ENCODE data around the gene KBTBD4.

KBTBD4 gene

GRCh38 chr11:47578524-47579494 is at the start of gene KBTBD4, which contains the start of gene NDUFS3:
KBTBD4 (minus strand) TSS chr11:47578970; CDS start chr11:47578951, 19 bp downstream.
NDUFS3 (plus strand) TSS chr11:47579074; CDS start chr11:47579092, 18 bp downstream.
- peak; percentile 79 to 80 (median 80) for DNase-seq (ENCODE audit: low read depth in 3 of 3)

- DNase-seq (ENCODE audit: low read depth in 3 of 3) = no peak
Observed at GRCh38 chr11:47628026-47628425, 49.3 kb upstream of the KBTBD4 start.

- no peak for DNase-seq (ENCODE audit: low read depth in 3 of 3)
Observed at GRCh38 chr11:47626234-47626633, 47.5 kb upstream of the KBTBD4 start.

GRCh38 chr11:47620836-47621378 is 42.1 kb upstream of the KBTBD4 start:
- DNase-seq (ENCODE audit: low read depth in 3 of 3) = no peak

GRCh38 chr11:47617417-47617809 is 38.6 kb upstream of the KBTBD4 start:
- DNase-seq (ENCODE audit: low read depth in 3 of 3) = no peak

GRCh38 chr11:47616726-47617416 is 38.1 kb upstream of the KBTBD4 start:
- no peak for DNase-seq (ENCODE audit: low read depth in 3 of 3)

GRCh38 chr11:47615249-47615648 is 36.5 kb upstream of the KBTBD4 start:
- DNase-seq (ENCODE audit: low read depth in 3 of 3) = no peak

GRCh38 chr11:47611348-47611794 is 32.6 kb upstream of the KBTBD4 start:
- DNase-seq (ENCODE audit: low read depth in 3 of 3) = no peak

- DNase-seq (ENCODE audit: low read depth in 3 of 3) = no peak
Observed at GRCh38 chr11:47609675-47610074, 30.9 kb upstream of the KBTBD4 start.

GRCh38 chr11:47607380-47607779 is 28.6 kb upstream of the KBTBD4 start:
- DNase-seq (ENCODE audit: low read depth in 3 of 3) = no peak

GRCh38 chr11:47606731-47607130 is 28.0 kb upstream of the KBTBD4 start:
- DNase-seq (ENCODE audit: low read depth in 3 of 3) = no peak

- DNase-seq (ENCODE audit: low read depth in 3 of 3) = no peak
Observed at GRCh38 chr11:47605921-47606320, 27.2 kb upstream of the KBTBD4 start.

GRCh38 chr11:47603295-47603694 is 24.5 kb upstream of the KBTBD4 start:
- DNase-seq (ENCODE audit: low read depth in 3 of 3) = no peak

GRCh38 chr11:47599902-47600301 is 21.1 kb upstream of the KBTBD4 start:
- no peak for DNase-seq (ENCODE audit: low read depth in 3 of 3)

GRCh38 chr11:47595967-47596366 is 17.2 kb upstream of the KBTBD4 start:
- no peak for DNase-seq (ENCODE audit: low read depth in 3 of 3)

GRCh38 chr11:47595029-47595428 is 16.3 kb upstream of the KBTBD4 start:
- no peak for DNase-seq (ENCODE audit: low read depth in 3 of 3)

GRCh38 chr11:47593934-47594855 is 15.4 kb upstream of the KBTBD4 start, which contains the start of gene C1QTNF4:
C1QTNF4 (minus strand) TSS chr11:47594411; CDS start chr11:47590810, 3,601 bp downstream.
- no peak for DNase-seq (ENCODE audit: low read depth in 3 of 3)

- no peak for DNase-seq (ENCODE audit: low read depth in 3 of 3)
Observed at GRCh38 chr11:47593492-47593933, 14.7 kb upstream of the KBTBD4 start.

- no peak for DNase-seq (ENCODE audit: low read depth in 3 of 3)
Observed at GRCh38 chr11:47592970-47593369, 14.2 kb upstream of the KBTBD4 start.

GRCh38 chr11:47592251-47592650 is 13.5 kb upstream of the KBTBD4 start:
- DNase-seq (ENCODE audit: low read depth in 3 of 3) = no peak

GRCh38 chr11:47591764-47592163 is 13.0 kb upstream of the KBTBD4 start:
- no peak for DNase-seq (ENCODE audit: low read depth in 3 of 3)
